GM12878 (cell line): Measurements from ENCODE around the gene PLA2G2C. TPM values are rescaled to one million over a fixed set of nuclear protein-coding genes. Genes with fewer than 3 reads are reported as not detected.

ENCODE experiments used
- ATAC-seq: fragments of 200-7000 bp; cut with Tn5 transposase; 3 replicates; pipeline ENCODE4 v1.9.1; 2020; ENCODE audit warnings: mild to moderate bottlenecking, moderate library complexity
- BruUV-seq: library from RNA; stranded (reverse); fragments of 400-500 nt; replicated peaks from 2 replicates; lab custom pipeline; 2021; lab: Mats Ljungman, UMichigan
- CTCF ChIA-PET: fragments of 300-600 bp; sonication (Branson Sonifier 250); formaldehyde crosslinking; extraction: SDS; loops from one replicate; lab custom pipeline; 2021; ENCODE audit warnings: inconsistent platforms; lab: Yijun Ruan, JAX
- POLR2A ChIA-PET: fragments of 350-600 bp; formaldehyde crosslinking; extraction: SDS; loops from one replicate; lab custom pipeline; 2021; ENCODE audit warnings: inconsistent platforms; lab: Charles Lee
- RAD21 ChIA-PET: fragments of 300-600 bp; sonication (Branson Sonifier 250); formaldehyde crosslinking; loops from one replicate; lab custom pipeline; 2023; ENCODE audit warnings: antibody characterized with exemption; ENCODE audit not compliant: unreplicated experiment; lab: Charles Lee
- SMC1A ChIA-PET: fragments of 300-600 bp; sonication (Branson Sonifier 250); formaldehyde crosslinking; loops from one replicate; lab custom pipeline; 2023; ENCODE audit not compliant: unreplicated experiment, uncharacterized antibody; lab: Charles Lee
- DNase-seq: peaks from one replicate; pipeline ENCODE4 v3.0.0-alpha.2; 2011; ENCODE audit warnings: low read depth, low spot score
- FAIRE-seq: peaks from 3 replicates; lab custom pipeline; 2011; peaks lifted over from hg19 to GRCh38; lab: Jason Lieb, UNC
- H2AFZ ChIP-seq: 2 replicates; pipeline ENCODE4 v1.6.0; 2011; ENCODE audit warnings: low read depth, low read length, control low read depth; ENCODE audit not compliant: control insufficient read depth
- H3K27ac ChIP-seq: 2 replicates; pipeline ENCODE4 v1.5.1; 2011; ENCODE audit warnings: control low read depth; ENCODE audit not compliant: control insufficient read depth, insufficient read depth
- H3K27me3 ChIP-seq, 2 experiments: replicated peaks in 1 of 2; 2 replicates each; pipeline versions ENCODE4 v1.6.0 to v1.6.1; 2011; ENCODE audit warnings: low read length in 1 of 2; ENCODE audit not compliant: control insufficient read depth in 2 of 2, insufficient read depth in 2 of 2
- H3K36me3 ChIP-seq, 2 experiments: 2 replicates each; pipeline ENCODE4 v1.5.1; 2011; ENCODE audit warnings: low read length in 1 of 2; ENCODE audit not compliant: control insufficient read depth in 2 of 2, insufficient read depth in 2 of 2
- H3K4me1 ChIP-seq: 2 replicates; pipeline ENCODE4 v1.6.1; 2011; ENCODE audit warnings: mild to moderate bottlenecking, low read length, moderate library complexity, mixed read lengths; ENCODE audit not compliant: control insufficient read depth, insufficient read depth
- H3K4me2 ChIP-seq: 2 replicates; pipeline ENCODE4 v1.6.0; 2011; ENCODE audit warnings: control low read depth; ENCODE audit not compliant: control insufficient read depth, insufficient read depth
- H3K4me3 ChIP-seq: fragments of 200-600 bp; sonication (generic); 2 replicates; pipeline ENCODE4 v1.5.1; 2016
- H3K79me2 ChIP-seq: 2 replicates; pipeline ENCODE4 v1.6.0; 2011; ENCODE audit warnings: low read length; ENCODE audit not compliant: control insufficient read depth, insufficient read depth
- H3K9ac ChIP-seq: 2 replicates; pipeline ENCODE4 v1.8.0; 2011; ENCODE audit warnings: low read length, control low read depth, mixed read lengths; ENCODE audit not compliant: control insufficient read depth, insufficient read depth
- H3K9me3 ChIP-seq: replicated peaks from 3 replicates; pipeline ENCODE4 v1.5.1; 2011; ENCODE audit warnings: mild to moderate bottlenecking, low read length; ENCODE audit not compliant: control insufficient read depth, insufficient read depth
- H4K20me1 ChIP-seq: 2 replicates; pipeline ENCODE4 v1.6.0; 2011; ENCODE audit not compliant: control insufficient read depth, insufficient read depth
- HSF1 ChIP-seq: fragments of 150-350 bp; IDR thresholded peaks from 2 replicates; pipeline ENCODE4 v1.6.1; 2014; ENCODE audit warnings: mild to moderate bottlenecking, low read depth, low read length
- MYB ChIP-seq: fragments of 150-350 bp; IDR thresholded peaks from 2 replicates; pipeline ENCODE4 v1.6.1; 2014; ENCODE audit warnings: mild to moderate bottlenecking, low read depth, low read length, borderline replicate concordance
- SMAD1 ChIP-seq: fragments of 450-650 bp; IDR thresholded peaks from 2 replicates; pipeline ENCODE4 v1.6.1; 2018; ENCODE audit warnings: mild to moderate bottlenecking, low read depth; ENCODE audit not compliant: partially characterized antibody
- SMAD5 ChIP-seq: IDR thresholded peaks from 2 replicates; pipeline ENCODE4 v1.6.1; 2016; ENCODE audit warnings: antibody characterized with exemption, low read depth
- SP1 ChIP-seq: IDR thresholded peaks from one replicate; pipeline ENCODE4 v1.6.1; 2011; ENCODE audit warnings: low read depth, low read length
- TAF1 ChIP-seq: IDR thresholded peaks from 2 replicates; pipeline ENCODE4 v1.6.1; 2011; ENCODE audit warnings: mild to moderate bottlenecking, low read depth, low read length, borderline replicate concordance
- TARDBP ChIP-seq: IDR thresholded peaks from 2 replicates; pipeline ENCODE4 v1.6.1; 2016; ENCODE audit warnings: borderline replicate concordance
- TCF3 ChIP-seq: IDR thresholded peaks from 2 replicates; pipeline ENCODE4 v1.6.1; 2012; ENCODE audit warnings: low read depth, mild to moderate bottlenecking, low read length, borderline replicate concordance; ENCODE audit not compliant: insufficient read depth
- ZSCAN29 ChIP-seq: fragments of 450-650 bp; IDR thresholded peaks from 2 replicates; pipeline ENCODE4 v1.6.1; 2017; ENCODE audit warnings: mild to moderate bottlenecking, moderate library complexity
- WGBS: methylation state at CpG from one replicate; pipeline ENCODE4 v1.1.6; 2016; ENCODE audit warnings: low lambda C conversion rate; ENCODE audit not compliant: insufficient replicate concordance, insufficient coverage; ENCODE audit errors: missing lambda C conversion rate; 5-methylcytosine and 5-hydroxymethylcytosine counted together
- in situ Hi-C: fragments of 300-500 bp; cut with MboI; formaldehyde crosslinking; loops from 9 replicates; pipeline ENCODE4 v1.14.3; 2018; ENCODE audit warnings: mixed read lengths
- intact Hi-C: fragments of 100-400 bp; cut with micrococcal nuclease; formaldehyde crosslinking; loops from one replicate; pipeline ENCODE4 v1.14.2; 2022; ENCODE audit not compliant: unreplicated experiment
- polyA plus RNA-seq, 11 experiments: library from polyadenylated mRNA; depleted of rRNA in 4 of 11; unstranded in 6 of 11; stranded (reverse) in 5 of 11; fragments of >200 nt; fragmentation: Nextera tagmentation in 4 of 11; fragmentation: Illumina TruSeq in 1 of 11; extraction: Ambion mirVana in 4 of 11; extraction: Trizol in 1 of 11; gene quantifications; 1 replicate in 1 of 11; 2 replicates in 10 of 11; pipeline versions ENCODE4 v1.2.1 to v1.2.3, GENCODE V29; 2011 to 2016; ENCODE audit warnings: inconsistent platforms in 2 of 11, missing spikeins in 2 of 11, low read depth in 1 of 11
- total RNA-seq, 4 experiments: library from RNA; depleted of rRNA in 3 of 4; stranded (reverse); fragments of >200 nt in 3 of 4; fragmentation: Illumina TruSeq in 1 of 4; extraction: Trizol in 1 of 4; gene quantifications; 2 replicates each; pipeline versions ENCODE4 v1.2.1 to v1.2.3, GENCODE V29; 2013 to 2021
- TF ChIP-seq, protein P1 (sequence below): IDR thresholded peaks from 2 replicates; pipeline ENCODE4 v1.6.1; 2011; ENCODE audit warnings: low read depth, mild to moderate bottlenecking, low read length, moderate library complexity, borderline replicate concordance; ENCODE audit errors: extremely low read depth
- TF ChIP-seq, protein P2 (sequence below): IDR thresholded peaks from 2 replicates; pipeline ENCODE4 v1.6.1; 2012; ENCODE audit warnings: improper control_type of control experiment, low read depth, low read length; ENCODE audit not compliant: insufficient replicate concordance
- TF ChIP-seq, protein P3 (sequence below): fragments of 450-650 bp; IDR thresholded peaks from 2 replicates; pipeline ENCODE4 v1.6.1; 2017; ENCODE audit warnings: mild to moderate bottlenecking, moderate library complexity

PLA2G2C gene
- total and polyA plus RNA-seq, 10 of the 15 experiments (the other 5 are each of a cell fraction or from before 2014, with no cell fraction given), result 0.05 TPM; not detected in 9

GRCh38 chr1:20228314-20228825, 42.1 kb upstream of the PLA2G2C start:
- no peaks in the 10 kb centered on the region for H3K79me2 ChIP-seq
- H3K27ac ChIP-seq, result no peak overlapping the region
- in situ Hi-C loops (no loop called here), intact Hi-C loops (no loop called here)
- peaks cover 1 to 3% of the 10 kb centered on the region in 2 experiments; a peak in 2 of 4 replicates for H3K27me3 ChIP-seq
- H3K36me3 ChIP-seq, result no peaks in the 10 kb centered on the region
- no peak overlapping the region for H3K4me3 ChIP-seq
- H2AFZ ChIP-seq, result no peak overlapping the region
- H4K20me1 ChIP-seq, result no peaks in the 10 kb centered on the region
- DNase-seq (no peak), FAIRE-seq (no peak), ATAC-seq (no peak)
- WGBS, result 68% methylated on average over 11 of the region's 11 CpGs
- ChIA-PET CTCF (interaction anchor here (1.1 to 2.7 kb wide), 3 partner anchors 11 to 32 kb away, joined by 4 to 13 read pairs (median 4); no protein-coding TSS in a partner anchor), POLR2A (no interaction called here), RAD21 (no interaction called here), SMC1A (no interaction called here)
- H3K9me3 ChIP-seq, result no peaks in the 10 kb centered on the region
- H3K4me2 ChIP-seq, result no peak overlapping the region
- no peaks in the 10 kb centered on the region for H3K4me1 ChIP-seq
- no peak overlapping the region for H3K9ac ChIP-seq
- BruUV-seq, result no TSS peak
- TF ChIP-seq, protein P1, sequence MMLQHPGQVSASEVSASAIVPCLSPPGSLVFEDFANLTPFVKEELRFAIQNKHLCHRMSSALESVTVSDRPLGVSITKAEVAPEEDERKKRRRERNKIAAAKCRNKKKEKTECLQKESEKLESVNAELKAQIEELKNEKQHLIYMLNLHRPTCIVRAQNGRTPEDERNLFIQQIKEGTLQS, result no peak
- no peak for TF ChIP-seq TCF3
- no peak for TF ChIP-seq TAF1
- TF ChIP-seq HSF1, result no peak
- TF ChIP-seq SMAD1, result no peak
- TF ChIP-seq ZSCAN29, result no peak
- no peak for TF ChIP-seq SMAD5
- TF ChIP-seq SP1, result no peak
- TF ChIP-seq, protein P2, sequence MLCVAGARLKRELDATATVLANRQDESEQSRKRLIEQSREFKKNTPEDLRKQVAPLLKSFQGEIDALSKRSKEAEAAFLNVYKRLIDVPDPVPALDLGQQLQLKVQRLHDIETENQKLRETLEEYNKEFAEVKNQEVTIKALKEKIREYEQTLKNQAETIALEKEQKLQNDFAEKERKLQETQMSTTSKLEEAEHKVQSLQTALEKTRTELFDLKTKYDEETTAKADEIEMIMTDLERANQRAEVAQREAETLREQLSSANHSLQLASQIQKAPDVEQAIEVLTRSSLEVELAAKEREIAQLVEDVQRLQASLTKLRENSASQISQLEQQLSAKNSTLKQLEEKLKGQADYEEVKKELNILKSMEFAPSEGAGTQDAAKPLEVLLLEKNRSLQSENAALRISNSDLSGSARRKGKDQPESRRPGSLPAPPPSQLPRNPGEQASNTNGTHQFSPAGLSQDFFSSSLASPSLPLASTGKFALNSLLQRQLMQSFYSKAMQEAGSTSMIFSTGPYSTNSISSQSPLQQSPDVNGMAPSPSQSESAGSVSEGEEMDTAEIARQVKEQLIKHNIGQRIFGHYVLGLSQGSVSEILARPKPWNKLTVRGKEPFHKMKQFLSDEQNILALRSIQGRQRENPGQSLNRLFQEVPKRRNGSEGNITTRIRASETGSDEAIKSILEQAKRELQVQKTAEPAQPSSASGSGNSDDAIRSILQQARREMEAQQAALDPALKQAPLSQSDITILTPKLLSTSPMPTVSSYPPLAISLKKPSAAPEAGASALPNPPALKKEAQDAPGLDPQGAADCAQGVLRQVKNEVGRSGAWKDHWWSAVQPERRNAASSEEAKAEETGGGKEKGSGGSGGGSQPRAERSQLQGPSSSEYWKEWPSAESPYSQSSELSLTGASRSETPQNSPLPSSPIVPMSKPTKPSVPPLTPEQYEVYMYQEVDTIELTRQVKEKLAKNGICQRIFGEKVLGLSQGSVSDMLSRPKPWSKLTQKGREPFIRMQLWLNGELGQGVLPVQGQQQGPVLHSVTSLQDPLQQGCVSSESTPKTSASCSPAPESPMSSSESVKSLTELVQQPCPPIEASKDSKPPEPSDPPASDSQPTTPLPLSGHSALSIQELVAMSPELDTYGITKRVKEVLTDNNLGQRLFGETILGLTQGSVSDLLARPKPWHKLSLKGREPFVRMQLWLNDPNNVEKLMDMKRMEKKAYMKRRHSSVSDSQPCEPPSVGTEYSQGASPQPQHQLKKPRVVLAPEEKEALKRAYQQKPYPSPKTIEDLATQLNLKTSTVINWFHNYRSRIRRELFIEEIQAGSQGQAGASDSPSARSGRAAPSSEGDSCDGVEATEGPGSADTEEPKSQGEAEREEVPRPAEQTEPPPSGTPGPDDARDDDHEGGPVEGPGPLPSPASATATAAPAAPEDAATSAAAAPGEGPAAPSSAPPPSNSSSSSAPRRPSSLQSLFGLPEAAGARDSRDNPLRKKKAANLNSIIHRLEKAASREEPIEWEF, result no peak
- TF ChIP-seq, protein P3, sequence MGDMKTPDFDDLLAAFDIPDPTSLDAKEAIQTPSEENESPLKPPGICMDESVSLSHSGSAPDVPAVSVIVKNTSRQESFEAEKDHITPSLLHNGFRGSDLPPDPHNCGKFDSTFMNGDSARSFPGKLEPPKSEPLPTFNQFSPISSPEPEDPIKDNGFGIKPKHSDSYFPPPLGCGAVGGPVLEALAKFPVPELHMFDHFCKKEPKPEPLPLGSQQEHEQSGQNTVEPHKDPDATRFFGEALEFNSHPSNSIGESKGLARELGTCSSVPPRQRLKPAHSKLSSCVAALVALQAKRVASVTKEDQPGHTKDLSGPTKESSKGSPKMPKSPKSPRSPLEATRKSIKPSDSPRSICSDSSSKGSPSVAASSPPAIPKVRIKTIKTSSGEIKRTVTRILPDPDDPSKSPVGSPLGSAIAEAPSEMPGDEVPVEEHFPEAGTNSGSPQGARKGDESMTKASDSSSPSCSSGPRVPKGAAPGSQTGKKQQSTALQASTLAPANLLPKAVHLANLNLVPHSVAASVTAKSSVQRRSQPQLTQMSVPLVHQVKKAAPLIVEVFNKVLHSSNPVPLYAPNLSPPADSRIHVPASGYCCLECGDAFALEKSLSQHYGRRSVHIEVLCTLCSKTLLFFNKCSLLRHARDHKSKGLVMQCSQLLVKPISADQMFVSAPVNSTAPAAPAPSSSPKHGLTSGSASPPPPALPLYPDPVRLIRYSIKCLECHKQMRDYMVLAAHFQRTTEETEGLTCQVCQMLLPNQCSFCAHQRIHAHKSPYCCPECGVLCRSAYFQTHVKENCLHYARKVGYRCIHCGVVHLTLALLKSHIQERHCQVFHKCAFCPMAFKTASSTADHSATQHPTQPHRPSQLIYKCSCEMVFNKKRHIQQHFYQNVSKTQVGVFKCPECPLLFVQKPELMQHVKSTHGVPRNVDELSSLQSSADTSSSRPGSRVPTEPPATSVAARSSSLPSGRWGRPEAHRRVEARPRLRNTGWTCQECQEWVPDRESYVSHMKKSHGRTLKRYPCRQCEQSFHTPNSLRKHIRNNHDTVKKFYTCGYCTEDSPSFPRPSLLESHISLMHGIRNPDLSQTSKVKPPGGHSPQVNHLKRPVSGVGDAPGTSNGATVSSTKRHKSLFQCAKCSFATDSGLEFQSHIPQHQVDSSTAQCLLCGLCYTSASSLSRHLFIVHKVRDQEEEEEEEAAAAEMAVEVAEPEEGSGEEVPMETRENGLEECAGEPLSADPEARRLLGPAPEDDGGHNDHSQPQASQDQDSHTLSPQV, result no peak
- no peak for TF ChIP-seq MYB
- no peak for TF ChIP-seq TARDBP
